HG02884 (cell line): ENCODE data around the gene POT1.

Source experiments
- ATAC-seq: cut with Tn5 transposase; IDR thresholded peaks from one replicate; pipeline ENCODE4 v1.9.1; 2021; ENCODE audit warnings: mild to moderate bottlenecking, moderate library complexity; ENCODE audit not compliant: unreplicated experiment

POT1 gene

GRCh38 chr7:124912972-124913371 lies 16.7 kb downstream of the POT1 start:
- ATAC-seq: no peak

GRCh38 chr7:124909808-124910207 lies 19.8 kb downstream of the POT1 start:
- ATAC-seq: no peak

GRCh38 chr7:124908259-124908658 lies 21.4 kb downstream of the POT1 start:
- ATAC-seq: no peak

- no peak for ATAC-seq
These were observed 22.1 kb downstream of the POT1 start for GRCh38 chr7:124907490-124907889.

GRCh38 chr7:124898531-124898930 lies 31.1 kb downstream of the POT1 start:
- no peak for ATAC-seq

- no peak for ATAC-seq
These were observed 33.6 kb downstream of the POT1 start for GRCh38 chr7:124896001-124896400.

GRCh38 chr7:124893140-124893827 lies 36.3 kb downstream of the POT1 start:
- ATAC-seq: peak; percentile 90

- ATAC-seq: no peak
These were observed 42.4 kb downstream of the POT1 start for GRCh38 chr7:124887247-124887646.

GRCh38 chr7:124881981-124882380 lies 47.6 kb downstream of the POT1 start:
- ATAC-seq: no peak

- no peak for ATAC-seq
These were observed 49.9 kb downstream of the POT1 start for GRCh38 chr7:124879771-124880170.

GRCh38 chr7:124879103-124879502 lies 50.5 kb downstream of the POT1 start:
- no peak for ATAC-seq

- ATAC-seq: no peak
These were observed 54.9 kb downstream of the POT1 start for GRCh38 chr7:124874644-124875163.

GRCh38 chr7:124857672-124858235 lies 71.9 kb downstream of the POT1 start:
- ATAC-seq: no peak

- peak; percentile 45 for ATAC-seq
These were observed 73.2 kb downstream of the POT1 start for GRCh38 chr7:124856299-124856888.

GRCh38 chr7:124843336-124843735 lies 86.3 kb downstream of the POT1 start:
- ATAC-seq: no peak

- no peak for ATAC-seq
These were observed 89.2 kb downstream of the POT1 start for GRCh38 chr7:124840435-124840834.

GRCh38 chr7:124839687-124840086 lies 89.9 kb downstream of the POT1 start:
- ATAC-seq: no peak

GRCh38 chr7:124836173-124836572 lies 93.5 kb downstream of the POT1 start:
- no peak for ATAC-seq

GRCh38 chr7:124818807-124819206 lies 110.8 kb downstream of the POT1 start:
- ATAC-seq: no peak

GRCh38 chr7:124813994-124814798 lies 115.4 kb downstream of the POT1 start:
- ATAC-seq: no peak

GRCh38 chr7:124812764-124813163 lies 116.9 kb downstream of the POT1 start:
- ATAC-seq: no peak
